HEK293T (cell line): ENCODE results near the gene CLEC2D.

Source experiments
- ARNT ChIP-seq: fragments of 450-650 bp; IDR thresholded peaks from 2 replicates; pipeline ENCODE4 v1.6.1; 2017; ENCODE audit warnings: mild to moderate bottlenecking
- BHLHE40 ChIP-seq: fragments of 450-650 bp; IDR thresholded peaks from 2 replicates; pipeline ENCODE4 v1.6.1; 2016; ENCODE audit warnings: mild to moderate bottlenecking, moderate library complexity, borderline replicate concordance
- CTBP1 ChIP-seq: fragments of 450-650 bp; IDR thresholded peaks from 2 replicates; pipeline ENCODE4 v1.6.1; 2016; ENCODE audit warnings: borderline replicate concordance
- FOXA1 ChIP-seq: fragments of 450-650 bp; IDR thresholded peaks from 2 replicates; pipeline ENCODE4 v1.6.1; 2016; ENCODE audit warnings: mild to moderate bottlenecking
- FOXM1 ChIP-seq: fragments of 450-650 bp; IDR thresholded peaks from 2 replicates; pipeline ENCODE4 v1.6.1; 2017; ENCODE audit warnings: mild to moderate bottlenecking, borderline replicate concordance
- HDGF ChIP-seq: fragments of 450-650 bp; IDR thresholded peaks from 2 replicates; pipeline ENCODE4 v1.6.1; 2017; ENCODE audit warnings: antibody characterized with exemption, borderline replicate concordance
- NFRKB ChIP-seq: fragments of 450-650 bp; IDR thresholded peaks from 2 replicates; pipeline ENCODE4 v1.6.1; 2016; ENCODE audit warnings: mild to moderate bottlenecking, moderate library complexity
- SP1 ChIP-seq: fragments of 450-650 bp; IDR thresholded peaks from 2 replicates; pipeline ENCODE4 v1.6.1; 2017
- SUZ12 ChIP-seq: fragments of 450-650 bp; IDR thresholded peaks from 2 replicates; pipeline ENCODE4 v1.6.1; 2016; ENCODE audit warnings: mild to moderate bottlenecking
- TARDBP ChIP-seq: fragments of 450-650 bp; IDR thresholded peaks from 2 replicates; pipeline ENCODE4 v1.6.1; 2016
- ZNF384 ChIP-seq: fragments of 450-650 bp; IDR thresholded peaks from 2 replicates; pipeline ENCODE4 v1.6.1; 2016
- TF ChIP-seq, protein P1 (sequence below): fragments of 450-650 bp; IDR thresholded peaks from 2 replicates; pipeline ENCODE4 v1.6.1; 2016

DNA sequence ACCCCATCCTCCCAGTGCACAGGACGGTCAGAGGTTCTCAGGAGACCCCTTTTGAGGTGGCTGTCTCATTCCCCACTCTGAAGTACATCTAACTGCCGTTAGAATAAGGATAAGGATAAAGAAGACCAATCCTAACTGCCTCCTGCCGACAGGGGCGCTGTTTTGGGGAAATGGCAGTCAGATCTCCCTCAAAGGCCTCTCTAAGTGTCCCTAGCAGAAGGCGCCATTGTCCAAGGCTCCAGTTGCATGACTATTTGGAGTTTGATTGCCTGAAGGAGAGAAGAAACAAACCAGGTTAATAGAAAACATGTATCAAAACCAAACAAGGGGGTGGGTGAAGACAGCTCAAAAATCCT, 32.7 kb upstream of the CLEC2D start:
- TF ChIP-seq ZNF384: no peak
- TF ChIP-seq SUZ12: no peak
- TF ChIP-seq FOXA1: no peak
- TF ChIP-seq FOXM1: no peak
- TF ChIP-seq NFRKB: no peak
- TF ChIP-seq HDGF: no peak
- no peak for TF ChIP-seq CTBP1
- no peak for TF ChIP-seq TARDBP
- TF ChIP-seq, protein P1, sequence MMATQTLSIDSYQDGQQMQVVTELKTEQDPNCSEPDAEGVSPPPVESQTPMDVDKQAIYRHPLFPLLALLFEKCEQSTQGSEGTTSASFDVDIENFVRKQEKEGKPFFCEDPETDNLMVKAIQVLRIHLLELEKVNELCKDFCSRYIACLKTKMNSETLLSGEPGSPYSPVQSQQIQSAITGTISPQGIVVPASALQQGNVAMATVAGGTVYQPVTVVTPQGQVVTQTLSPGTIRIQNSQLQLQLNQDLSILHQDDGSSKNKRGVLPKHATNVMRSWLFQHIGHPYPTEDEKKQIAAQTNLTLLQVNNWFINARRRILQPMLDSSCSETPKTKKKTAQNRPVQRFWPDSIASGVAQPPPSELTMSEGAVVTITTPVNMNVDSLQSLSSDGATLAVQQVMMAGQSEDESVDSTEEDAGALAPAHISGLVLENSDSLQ: no peak
- no peak for TF ChIP-seq ARNT
- no peak for TF ChIP-seq SP1
- TF ChIP-seq BHLHE40: no peak
